GM12891 (cell line): Measurements from ENCODE around the gene NLGN1.

Experiments used
- POLR2A ChIP-seq: IDR thresholded peaks from 2 replicates; pipeline ENCODE4 v1.6.1; 2011; ENCODE audit warnings: low read depth, low read length, control low read depth
- SPI1 ChIP-seq: IDR thresholded peaks from 2 replicates; pipeline ENCODE4 v1.6.1; 2011; ENCODE audit warnings: low read depth, low read length, control low read depth

GRCh38 chr3:174192471-174192870 is 794.9 kb downstream of the NLGN1 start:
- no peak for TF ChIP-seq SPI1
- no peak for TF ChIP-seq POLR2A
